Measurements from ENCODE around the gene HIPK3.

DNA sequence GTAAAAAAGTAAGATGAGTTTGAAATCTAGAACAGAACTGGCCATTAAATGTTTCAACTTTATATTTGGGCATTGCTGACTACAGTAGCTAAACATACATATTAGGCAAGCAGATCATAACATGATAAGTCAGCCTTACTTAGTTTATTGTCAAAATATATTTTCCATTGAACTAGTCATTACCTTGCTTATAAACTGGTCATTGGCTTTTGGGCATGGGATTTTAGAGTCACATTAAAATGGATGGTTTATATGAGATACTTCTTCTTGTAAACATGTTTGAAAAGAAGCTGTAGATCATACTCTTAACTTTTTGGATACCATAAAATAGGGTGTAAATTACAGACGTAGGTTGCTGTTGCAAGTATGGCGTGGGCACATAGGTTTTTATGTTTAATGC is 2.7 kb downstream of the HIPK3 start:
- TF ChIP-seq, protein P1, sequence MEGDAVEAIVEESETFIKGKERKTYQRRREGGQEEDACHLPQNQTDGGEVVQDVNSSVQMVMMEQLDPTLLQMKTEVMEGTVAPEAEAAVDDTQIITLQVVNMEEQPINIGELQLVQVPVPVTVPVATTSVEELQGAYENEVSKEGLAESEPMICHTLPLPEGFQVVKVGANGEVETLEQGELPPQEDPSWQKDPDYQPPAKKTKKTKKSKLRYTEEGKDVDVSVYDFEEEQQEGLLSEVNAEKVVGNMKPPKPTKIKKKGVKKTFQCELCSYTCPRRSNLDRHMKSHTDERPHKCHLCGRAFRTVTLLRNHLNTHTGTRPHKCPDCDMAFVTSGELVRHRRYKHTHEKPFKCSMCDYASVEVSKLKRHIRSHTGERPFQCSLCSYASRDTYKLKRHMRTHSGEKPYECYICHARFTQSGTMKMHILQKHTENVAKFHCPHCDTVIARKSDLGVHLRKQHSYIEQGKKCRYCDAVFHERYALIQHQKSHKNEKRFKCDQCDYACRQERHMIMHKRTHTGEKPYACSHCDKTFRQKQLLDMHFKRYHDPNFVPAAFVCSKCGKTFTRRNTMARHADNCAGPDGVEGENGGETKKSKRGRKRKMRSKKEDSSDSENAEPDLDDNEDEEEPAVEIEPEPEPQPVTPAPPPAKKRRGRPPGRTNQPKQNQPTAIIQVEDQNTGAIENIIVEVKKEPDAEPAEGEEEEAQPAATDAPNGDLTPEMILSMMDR (conservative IDR thresholded peaks at IDR 0.05) = no peak
- no peak for TF ChIP-seq EZH2 (IDR thresholded peaks at IDR 0.05; ENCODE audit: low read depth)
